HEK293T (cell line): ENCODE measurements around the gene SLC25A34.

ENCODE experiments used
- HDGF ChIP-seq: fragments of 450-650 bp; IDR thresholded peaks from 2 replicates; pipeline ENCODE4 v1.6.1; 2017; ENCODE audit warnings: antibody characterized with exemption, borderline replicate concordance
- TARDBP ChIP-seq: fragments of 450-650 bp; IDR thresholded peaks from 2 replicates; pipeline ENCODE4 v1.6.1; 2016
- TF ChIP-seq, protein P1 (sequence below): fragments of 450-650 bp; IDR thresholded peaks from 2 replicates; pipeline ENCODE4 v1.6.1; 2016

DNA sequence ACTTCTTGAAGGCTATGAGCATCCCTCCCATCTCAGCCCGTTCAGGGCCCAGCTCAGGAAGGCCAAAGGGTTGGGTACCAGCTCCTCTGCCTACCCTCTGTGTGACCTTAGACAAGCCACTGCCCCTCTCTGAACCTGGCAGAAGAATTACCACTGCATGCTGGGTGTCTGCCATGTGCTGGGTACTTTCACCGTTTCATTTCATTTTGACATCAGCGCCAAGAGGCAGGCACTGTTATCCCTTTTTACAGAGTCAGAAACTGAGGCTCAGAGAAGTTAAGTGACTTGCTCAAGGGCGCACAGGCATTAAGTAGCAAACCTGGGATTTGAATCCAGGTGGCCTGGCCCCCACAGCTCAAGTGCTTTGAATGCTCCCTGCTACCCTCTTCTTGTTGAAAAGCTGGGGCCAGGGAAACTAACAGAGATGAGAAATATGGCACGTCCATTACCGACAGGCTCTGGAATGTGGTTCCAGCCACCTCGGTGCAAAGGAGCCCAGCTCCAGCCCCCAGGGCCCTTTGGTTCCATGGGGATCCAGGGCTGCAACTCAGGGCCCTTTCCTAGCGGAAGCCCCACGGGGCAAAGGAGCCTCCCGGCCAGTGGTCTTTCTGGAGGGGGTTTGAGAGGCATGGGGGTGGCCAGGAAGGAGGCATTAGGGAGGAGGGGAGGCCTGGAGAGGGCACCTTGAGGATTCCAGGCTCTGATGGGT, 12.8 kb downstream of the SLC25A34 start:
- TF ChIP-seq HDGF (no peak), TARDBP (no peak)
- TF ChIP-seq, protein P1, sequence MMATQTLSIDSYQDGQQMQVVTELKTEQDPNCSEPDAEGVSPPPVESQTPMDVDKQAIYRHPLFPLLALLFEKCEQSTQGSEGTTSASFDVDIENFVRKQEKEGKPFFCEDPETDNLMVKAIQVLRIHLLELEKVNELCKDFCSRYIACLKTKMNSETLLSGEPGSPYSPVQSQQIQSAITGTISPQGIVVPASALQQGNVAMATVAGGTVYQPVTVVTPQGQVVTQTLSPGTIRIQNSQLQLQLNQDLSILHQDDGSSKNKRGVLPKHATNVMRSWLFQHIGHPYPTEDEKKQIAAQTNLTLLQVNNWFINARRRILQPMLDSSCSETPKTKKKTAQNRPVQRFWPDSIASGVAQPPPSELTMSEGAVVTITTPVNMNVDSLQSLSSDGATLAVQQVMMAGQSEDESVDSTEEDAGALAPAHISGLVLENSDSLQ = no peak
